HT-29 (cell line): Measurements from ENCODE around the gene RGS7. TPM values are rescaled to one million over a fixed set of nuclear protein-coding genes. Genes with fewer than 3 reads are reported as not detected.
A peak's percentile ranks its signal among the peaks of the same experiment; 100 is the strongest.

Source experiments
- DNase-seq: peaks from one replicate; pipeline ENCODE4 v3.0.0-alpha.2; 2015; ENCODE audit warnings: low spot score
- total RNA-seq: library from RNA; depleted of rRNA; stranded (reverse); fragments of >200 nt; shearing (Covaris generic); gene quantifications from 2 replicates; pipeline ENCODE4 v1.2.3, GENCODE V29; 2014

Gene RGS7
- total RNA-seq, 1 experiment from 2014 or later, result 0.31 TPM

DNA sequence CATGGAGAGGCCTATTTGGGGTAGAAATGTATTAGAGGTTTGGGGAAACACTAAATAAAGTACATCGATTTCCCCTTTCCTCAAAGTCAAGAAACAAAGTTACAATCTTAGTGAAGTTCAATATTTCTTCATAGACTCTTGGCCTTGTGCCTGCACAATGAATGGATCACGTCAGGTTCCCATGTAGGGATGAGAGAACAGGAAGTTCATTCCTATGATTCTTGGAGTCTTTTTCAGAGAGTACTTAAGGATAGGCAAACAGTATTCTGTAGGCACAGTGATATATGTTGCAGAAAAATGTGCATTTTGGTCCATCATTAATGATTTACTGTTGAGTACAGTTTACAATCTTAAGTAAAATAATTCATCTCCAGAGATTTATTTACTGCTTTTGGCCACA lies 275.5 kb downstream of the RGS7 start:
- DNase-seq, result no peak

DNA sequence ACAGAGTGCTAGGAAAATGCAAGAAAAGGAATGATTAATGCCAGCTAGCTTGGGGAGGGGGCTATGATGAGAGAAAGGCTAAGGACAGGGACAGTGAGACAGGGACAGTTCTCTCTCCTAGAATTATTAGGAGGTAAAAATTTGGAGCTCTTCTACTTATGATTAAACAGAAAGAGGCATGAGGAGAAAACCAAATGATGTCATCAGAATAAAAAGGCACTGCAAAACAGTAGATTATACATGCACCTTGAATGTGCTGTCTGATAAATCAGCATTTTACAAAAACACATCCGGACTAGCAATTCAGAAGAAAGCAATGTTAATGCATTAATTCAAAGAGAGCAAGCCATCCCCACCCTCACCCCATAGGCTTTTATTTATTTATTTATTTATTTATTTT lies 277.5 kb downstream of the RGS7 start:
- DNase-seq, result no peak

DNA sequence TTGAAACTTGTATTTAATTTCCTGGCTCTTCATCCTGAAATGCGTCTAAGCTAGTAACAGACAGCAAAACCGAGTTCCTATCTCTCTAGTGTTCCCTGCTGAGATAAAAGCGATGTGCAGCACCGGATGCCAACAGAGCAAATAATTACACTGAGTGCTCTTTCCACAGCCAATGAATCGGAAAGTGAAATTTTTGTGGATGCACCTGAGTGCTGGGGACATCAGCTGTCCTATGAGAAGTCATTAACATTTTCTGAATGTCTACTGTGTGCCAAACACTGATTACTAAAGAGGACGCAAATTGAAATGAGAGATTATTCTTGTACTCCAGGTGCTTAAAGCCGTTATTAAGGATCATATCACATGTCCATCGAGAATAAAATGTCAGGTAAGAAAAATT lies 278.0 kb downstream of the RGS7 start:
- no peak for DNase-seq

DNA sequence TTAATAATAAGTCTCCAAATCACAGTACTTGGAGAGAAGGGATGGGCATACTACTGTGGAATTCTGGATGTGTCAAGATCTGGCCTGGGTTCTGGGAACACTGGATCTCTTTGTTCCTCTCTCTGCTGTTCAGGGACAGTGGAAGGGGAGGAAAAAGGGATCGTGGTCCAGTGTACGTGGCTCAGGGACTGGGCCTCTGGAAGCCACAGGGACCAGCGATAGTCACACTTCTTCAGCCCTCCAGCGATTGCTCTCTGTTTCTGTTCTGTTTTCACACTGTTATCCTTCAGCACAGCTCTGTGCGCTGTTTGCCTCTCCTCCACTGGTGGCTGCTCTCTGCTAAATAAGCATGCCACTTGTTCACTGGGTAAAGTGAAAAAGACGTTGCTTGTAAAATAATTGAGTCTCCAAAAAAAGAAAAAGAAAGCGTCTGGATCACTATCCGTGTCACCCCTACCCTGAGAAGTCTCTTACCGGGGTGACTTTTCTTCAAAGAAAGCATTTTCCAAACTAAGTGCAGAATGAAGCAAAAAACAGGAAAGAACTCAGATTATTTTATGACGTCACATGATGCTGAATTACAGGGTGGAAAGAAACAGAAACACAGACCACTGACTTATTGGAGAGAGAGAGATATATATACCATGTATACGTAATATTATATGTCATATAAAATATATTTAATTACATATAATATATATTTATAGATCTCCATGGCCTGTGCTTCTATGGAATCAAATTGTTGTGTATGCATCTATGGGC lies 279.4 kb downstream of the RGS7 start:
- no peak for DNase-seq

DNA sequence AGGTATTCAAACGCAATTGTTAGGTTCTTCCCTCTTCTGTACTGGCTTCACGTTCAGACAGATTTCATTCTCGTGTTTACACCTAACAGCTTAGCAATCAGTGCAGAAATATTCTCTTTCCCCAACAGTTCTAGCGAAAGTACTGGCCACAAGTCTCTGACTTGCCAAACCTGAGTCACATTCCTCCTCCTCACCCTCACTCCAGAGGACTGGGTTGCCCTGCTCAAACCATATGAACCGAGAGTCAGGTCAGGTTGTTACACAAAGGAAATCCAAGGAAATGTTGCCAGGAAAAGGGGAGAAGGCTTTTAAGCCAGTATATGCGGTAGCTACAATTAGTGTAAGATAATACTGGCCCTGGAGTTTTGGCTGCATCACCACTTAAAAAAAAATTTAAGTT lies 282.5 kb downstream of the RGS7 start:
- no peak for DNase-seq

DNA sequence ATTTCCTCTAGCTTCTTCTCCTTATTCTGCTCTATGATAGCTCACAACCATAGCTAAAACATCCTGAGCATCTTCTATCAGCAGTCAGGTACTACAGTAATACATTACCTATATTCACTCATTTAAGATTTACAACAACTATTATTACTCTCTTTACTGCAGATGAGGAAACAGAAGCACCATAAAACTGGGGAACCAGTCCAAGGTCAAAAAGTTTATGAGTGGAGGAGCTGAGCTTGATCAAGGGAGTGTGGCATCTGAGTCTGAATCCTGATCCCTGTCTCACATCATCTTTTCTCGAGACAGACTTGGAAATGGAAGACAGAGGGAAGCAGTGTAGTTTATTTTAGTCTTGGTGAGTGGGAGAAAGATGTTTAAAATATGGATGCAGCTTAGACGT lies 288.6 kb downstream of the RGS7 start:
- no peak for DNase-seq

DNA sequence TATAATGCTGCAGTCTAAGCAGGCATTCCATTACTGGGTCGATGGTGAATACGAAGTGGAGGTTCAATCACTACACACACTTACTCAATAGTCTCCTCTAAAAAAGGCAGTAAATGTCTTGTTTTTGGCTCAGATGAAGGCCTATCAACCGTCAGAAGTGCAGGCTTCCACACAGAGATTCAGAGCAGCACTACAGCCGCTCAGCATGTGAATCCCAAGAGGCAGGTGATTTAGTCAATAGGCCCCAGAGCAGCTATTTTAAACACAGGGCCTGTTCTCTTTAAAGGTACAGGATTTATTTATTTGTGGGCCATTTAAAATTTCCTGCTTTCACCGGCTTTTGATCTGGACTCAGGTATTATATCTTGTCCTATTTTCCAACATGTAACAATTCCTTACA lies 293.7 kb downstream of the RGS7 start:
- no peak for DNase-seq

DNA sequence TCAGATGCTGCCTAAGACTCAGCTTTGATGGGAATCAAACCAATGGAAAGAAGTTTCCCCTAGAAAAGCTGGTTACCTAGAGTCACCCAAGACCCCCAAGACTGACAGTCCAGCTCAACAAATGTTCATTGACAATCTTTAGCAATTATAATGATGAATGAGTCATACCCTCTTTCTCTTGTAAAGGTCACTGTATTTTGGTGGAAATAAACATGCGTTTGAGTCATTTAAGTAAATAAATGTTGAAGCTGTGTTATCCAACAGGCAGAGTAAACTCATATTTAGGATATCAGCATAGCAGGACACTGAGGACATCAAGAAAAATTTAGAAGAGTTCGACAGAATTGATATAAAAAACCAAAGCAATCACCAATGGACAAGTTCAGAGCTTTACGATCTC lies 295.9 kb downstream of the RGS7 start:
- no peak for DNase-seq

DNA sequence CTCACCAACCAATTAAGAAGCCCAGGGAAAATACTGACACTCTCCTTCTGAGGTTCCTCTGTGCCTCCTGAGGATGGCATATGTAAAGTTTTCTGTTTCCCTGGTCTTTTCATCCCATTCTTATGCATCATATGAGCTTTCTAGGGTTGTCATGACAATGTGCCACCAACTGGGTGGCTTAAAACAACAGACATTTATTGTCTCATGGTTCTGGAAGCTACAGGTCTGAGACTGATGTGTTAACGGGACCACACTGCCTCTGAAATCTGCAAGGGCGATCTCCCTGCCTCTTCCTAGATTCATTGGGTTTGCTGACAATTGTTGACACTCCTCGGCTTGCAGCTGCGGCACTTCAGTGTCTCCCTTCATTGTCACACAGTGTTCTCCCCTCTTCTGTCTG lies 308.4 kb downstream of the RGS7 start:
- no peak for DNase-seq

DNA sequence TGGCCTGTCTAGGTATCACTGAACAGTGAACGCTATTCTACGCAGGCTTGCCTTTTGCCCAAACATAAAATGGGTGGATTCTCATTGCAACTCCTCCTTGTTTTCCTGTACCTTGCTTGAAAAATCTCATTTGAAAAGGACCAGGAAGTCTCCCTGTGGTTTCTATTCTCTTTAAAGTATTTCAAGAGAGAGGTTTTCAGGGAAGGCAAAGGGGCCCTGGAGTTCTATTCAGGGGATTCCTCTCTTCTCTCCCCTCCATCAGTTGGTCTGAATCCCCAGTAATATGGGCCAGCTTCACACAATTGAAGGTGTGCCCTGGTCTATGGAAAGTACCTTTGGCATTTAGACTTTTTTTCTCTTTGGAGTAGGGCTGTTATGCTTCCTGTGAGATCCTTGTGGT lies 311.3 kb downstream of the RGS7 start:
- no peak for DNase-seq

DNA sequence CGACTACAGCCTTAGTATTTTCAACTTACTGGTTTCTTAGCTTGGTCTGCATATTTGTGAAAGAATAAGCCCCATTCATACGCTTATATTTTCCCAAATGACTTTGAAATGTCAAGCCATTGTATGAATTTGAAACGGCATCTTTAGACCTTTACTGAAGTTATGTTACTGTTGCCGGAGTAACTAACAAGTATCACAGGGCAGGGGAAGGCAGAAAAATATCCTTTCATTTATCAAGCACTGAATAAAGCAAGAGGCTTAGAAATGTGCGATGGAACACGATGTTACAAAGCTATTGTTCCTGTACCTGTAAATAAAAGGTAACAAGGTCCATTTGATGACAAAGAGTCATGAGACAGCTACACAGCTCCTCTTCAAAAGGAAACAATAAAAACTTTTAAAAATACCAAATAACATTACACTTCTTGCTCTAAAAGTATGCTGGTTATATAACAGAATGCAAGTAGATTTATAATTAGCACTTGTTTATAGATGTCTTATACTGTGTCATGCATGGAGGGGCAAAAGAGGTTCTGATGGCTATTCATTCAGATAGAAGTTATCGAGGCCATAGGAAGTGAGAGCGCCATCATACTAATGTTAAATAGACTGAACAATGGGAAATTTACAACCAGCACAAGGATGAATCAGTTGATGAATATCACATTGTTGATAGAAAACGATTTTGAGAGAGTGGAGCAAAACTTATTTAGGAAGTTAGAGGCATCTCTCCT lies 322.6 kb downstream of the RGS7 start:
- no peak for DNase-seq

DNA sequence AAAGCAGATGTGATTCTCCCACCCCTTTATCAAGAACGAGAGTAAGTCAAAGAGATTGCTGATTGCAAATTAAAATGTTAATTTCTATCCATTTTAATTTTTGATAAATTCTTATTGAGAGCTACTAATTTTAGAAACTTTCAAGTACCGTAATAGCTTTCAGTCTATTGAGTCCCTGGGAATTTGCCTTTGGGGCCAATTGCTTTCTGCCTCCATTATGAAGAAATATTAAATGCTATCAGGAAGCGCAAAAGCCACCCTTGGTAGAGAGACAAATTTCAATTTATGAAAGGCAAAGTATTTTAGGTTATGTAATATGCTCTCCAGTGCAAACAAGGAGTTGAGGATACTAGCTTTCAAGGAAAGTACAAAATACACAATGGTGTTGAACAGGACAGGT lies 332.2 kb downstream of the RGS7 start:
- DNase-seq, result no peak

DNA sequence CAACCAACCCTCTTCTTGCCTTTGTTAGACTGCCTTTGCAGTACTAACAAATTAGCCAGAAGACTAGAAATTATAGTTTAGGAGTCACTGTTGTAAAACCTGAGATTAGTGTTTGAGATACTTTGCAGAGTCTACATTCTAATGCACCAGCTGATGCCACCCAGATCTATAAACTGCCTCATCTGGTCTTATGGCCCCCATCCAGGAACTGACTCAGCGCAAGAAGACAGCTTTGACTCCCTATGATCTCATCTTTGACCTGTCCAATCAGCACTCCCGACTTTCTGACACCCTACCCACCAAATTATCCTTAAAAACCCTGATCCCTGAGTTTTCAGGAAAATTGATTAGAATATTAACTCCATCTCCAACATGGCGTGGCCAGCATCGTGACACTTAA lies 334.6 kb downstream of the RGS7 start:
- no peak for DNase-seq

DNA sequence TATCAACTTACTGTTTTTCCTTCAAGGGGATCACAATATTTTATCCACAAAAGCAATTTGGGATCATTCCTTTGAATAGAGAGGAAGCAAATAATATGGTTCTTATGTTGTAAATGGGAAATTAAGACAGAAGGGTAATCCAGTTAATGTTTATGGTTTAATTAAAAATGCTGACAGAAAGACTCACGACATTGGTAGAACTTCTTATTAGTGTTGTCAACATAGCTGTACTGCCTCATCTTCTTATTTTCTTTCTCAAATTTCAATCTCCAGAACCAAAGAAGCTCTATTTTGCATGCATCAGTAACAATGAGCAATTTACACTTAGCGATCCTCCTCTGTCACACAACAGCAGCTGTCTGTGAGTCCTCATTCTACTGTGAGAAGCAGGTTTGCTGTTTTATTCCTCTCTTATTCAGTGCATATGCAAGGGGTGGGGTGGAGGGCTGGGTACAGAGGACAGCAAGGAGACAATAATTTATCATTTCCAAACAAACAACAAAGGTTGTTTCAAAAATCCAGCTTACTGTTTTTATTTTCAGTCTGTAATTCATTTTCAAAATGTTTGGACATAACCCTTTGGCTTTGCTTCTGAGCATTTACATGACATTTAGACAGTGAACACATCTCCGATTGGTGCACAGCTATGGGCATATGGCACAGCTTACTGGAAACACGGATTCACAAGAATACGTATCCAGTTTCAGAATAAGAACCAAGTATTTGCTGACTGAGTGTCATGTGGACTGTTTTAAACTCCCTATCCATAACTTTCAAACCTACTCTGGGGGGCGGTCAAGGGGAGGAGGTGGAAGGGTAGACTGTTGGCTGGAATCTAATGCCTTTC lies 335.9 kb downstream of the RGS7 start:
- no peak for DNase-seq

DNA sequence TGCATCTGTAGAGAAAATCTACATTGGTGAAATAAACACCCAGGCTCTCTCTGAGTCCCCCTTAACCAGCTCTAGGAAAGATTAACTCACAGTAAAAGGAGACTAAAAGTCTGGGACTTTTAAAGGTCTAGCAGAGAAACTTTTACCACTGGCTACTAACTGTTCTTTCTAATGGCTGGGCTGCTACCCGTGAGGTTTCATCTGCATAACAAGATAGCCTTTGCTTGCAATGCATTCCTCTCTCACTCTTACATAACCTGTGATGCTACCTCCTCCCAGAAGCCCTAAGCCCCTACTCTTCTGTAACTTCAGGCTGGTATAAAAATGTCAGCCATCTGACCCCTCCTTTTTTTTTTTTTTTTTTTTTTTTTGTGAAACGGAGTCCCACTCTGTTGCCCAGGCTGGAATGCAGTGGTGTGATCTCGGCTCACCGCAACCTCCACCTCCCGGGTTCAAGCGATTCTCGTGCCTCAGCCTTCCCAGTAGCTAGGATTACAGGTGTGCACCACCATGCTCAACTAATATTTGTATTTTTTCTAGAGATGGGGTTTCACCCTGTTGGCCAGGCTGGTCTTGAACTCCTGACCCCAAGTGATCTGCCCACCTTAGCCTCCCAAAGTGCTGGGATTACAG lies 344.2 kb downstream of the RGS7 start:
- no peak for DNase-seq

DNA sequence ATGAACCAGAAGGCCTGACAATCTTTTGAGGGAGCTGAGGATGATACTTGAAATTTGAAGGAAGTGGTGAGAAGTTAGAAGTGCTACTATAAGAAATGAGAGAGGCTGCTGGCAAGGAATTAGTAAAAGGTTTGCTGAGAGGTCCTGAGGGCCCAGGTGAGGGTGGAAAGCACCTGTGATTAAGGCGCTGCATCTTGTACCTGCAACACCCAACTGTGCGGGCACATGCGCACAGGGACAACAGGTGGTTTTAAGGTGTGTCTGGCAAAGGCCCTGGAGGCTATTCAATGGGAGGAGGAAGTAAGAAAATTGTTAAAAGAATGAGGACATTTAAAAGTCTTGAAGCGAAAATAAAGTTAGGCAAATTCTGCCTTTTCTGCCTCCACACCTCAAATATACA lies 349.3 kb downstream of the RGS7 start:
- no peak for DNase-seq

DNA sequence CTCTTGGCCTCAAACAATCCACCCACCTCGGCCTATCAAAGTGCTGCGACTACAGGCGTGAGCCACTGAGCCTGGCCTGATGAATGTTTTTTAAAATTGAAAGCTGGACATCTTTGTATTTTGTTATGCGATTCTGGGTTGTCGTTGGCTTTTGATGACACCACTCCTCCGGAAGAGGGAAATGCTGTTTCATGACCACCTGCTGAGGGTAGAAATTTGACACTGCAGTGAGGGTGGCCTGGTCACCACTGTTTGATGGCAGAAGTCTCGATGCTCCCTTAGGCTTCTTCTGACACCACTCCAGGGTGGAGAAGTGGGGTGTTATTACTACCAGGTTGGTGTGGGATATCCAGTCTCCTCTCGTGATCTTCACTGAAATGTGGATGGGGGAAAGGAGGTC lies 357.2 kb downstream of the RGS7 start:
- no peak for DNase-seq

DNA sequence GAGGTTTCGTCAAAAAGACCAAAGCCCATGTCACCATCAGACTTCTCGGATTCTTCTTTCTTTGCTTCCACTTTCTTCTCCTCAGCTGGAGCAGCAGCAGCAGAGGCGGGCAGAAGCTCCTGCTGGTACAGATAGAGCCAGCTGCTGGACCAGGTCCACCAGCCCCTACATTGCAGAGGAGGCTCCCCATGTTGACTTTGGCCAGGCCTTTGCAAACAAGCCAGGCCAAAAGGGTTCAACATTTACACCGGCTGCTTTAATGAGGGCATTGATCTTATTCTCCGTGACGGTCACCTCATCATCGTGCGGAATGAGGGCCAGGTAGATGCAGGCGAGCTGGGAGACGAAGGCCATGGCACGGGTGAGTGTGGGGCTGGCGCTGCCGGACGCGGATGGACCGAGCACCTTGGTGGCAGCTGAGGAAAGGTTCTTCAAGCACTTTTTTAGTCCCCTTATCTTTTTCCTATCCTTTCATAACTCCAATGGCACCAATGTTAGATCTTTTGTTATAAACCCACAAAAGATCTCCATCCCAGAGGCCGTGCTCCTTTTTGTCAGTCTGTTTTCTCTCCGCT lies 358.5 kb downstream of the RGS7 start:
- peak; percentile 3 for DNase-seq

DNA sequence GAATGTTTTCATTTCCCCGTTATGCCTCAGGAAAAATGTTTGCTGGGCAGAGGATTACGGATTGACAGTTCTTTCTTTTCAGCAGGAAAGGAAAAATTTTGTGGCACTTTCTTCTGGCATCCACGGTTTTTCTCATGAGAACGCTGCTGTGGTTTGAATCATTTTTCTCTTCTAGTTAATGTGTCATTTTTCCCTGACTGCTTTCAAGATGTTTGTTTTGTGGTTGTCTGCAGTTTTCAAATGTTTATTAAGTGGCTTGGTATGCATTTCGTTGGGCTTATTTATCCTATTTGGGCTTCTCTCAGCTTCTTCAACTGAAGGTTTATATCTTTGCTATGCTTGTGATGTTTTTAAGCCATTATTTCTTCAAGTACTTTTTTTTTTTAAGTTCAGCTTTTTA lies 359.0 kb downstream of the RGS7 start:
- peak; percentile 6 for DNase-seq

DNA sequence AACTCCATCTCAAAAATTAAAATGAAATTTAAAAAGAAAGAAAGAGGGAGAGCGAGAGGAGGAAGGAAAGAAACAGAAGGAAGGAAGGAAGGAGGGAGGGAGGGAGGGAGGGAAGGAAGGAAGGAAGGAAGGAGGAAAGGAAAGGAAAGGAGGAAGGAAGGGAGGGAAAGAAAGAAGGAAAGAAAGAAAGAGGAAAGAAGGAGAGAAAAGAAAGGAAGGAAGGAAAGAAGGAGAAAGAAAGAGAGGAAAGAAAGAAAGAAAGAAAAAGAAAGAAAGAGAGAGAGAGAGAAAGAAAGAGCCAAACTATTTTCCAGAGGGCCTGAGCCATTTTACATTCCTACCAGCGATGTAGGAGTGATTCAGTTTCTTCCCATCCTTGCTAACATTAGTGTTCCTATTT lies 364.0 kb downstream of the RGS7 start:
- DNase-seq, result no peak

DNA sequence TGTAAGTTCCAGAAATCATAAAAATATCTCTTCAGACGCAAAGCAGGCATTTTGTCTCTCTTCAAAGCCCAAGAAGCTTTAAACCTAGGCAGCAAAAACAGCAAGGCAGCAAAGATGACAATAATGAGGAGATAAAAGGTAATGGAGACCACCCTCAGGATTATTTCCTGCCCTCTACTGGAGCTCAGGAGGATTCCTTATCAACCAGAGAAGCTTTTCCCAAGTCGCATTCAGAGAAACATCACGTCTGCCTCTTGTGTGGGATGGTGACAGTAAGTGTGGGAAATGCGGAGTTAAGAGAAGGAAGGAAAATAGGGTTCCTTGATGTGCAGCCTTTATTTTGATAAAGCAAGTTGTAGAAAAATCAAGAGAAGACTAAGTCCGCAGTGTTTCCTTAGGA lies 365.8 kb downstream of the RGS7 start:
- no peak for DNase-seq

DNA sequence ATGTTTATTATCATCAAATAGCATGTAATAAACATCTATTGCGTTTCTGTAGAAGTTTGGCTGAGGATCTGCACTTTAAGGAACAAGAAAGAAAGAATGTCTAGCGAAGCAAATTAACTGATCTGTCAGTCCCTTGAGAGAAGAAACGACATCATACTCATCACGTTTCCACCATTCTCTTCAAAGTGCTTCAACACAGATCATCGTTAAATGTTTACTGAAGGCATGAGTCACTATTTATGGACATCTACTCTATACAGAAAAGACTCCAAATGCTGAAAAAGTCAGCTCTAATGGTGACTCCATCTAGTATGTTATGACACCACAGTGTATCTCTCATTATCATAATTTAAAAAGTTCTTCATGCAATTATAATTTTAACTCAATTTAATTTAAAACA lies 369.1 kb downstream of the RGS7 start:
- DNase-seq, result peak; percentile 8
